ENCODE results near the gene ELMOD1. TPM values are rescaled to one million over a fixed set of nuclear protein-coding genes. Genes with fewer than 3 reads are reported as not detected.

The ELMOD1 gene
- total RNA-seq, 4 donors from 2014 or later = 0.16 to 0.27 TPM; not detected in 2

- H3K36me3 ChIP-seq = no peaks in the 10 kb centered on the region
- in situ Hi-C loops (cut with MboI; ENCODE audit: low pct_ligation_motif_present in 1 of 4, low pct_unique_long_range_greater_than_20kb in 1 of 4, low sequenced_read_pairs in 3 of 4) = no loop called here
- WGBS, 2 donors (ENCODE audit: low coverage in 1 of 2) = 28 to 36% methylated on average over 8 to 12 of the region's 12 CpGs
- intact Hi-C loops (cut with DNase I; ENCODE audit: low total_unique reads) = no loop called here
- TF ChIP-seq CTCF (IDR thresholded peaks at IDR 0.05) (no peak), POLR2A (IDR thresholded peaks at IDR 0.05) (no peak), POLR2AphosphoS5 (IDR thresholded peaks at IDR 0.05) (no peak), EP300 (IDR thresholded peaks at IDR 0.05; ENCODE audit: low read depth) (no peak)
- no peaks in the 10 kb centered on the region for H3K27me3 ChIP-seq
- DNase-seq = no peak
- H3K9me3 ChIP-seq = no peaks in the 10 kb centered on the region
- no peaks in the 10 kb centered on the region for H3K4me1 ChIP-seq
- no peak within 1 kb of the TSS for H3K27ac ChIP-seq
- H3K4me3 ChIP-seq = no peak within 1 kb of the TSS
These were observed 121.2 kb downstream of the ELMOD1 start, which contains the start of gene SLN for GRCh38 chr11:107711861-107712755. Gene SLN (minus strand): TSS chr11:107712056.

DNA sequence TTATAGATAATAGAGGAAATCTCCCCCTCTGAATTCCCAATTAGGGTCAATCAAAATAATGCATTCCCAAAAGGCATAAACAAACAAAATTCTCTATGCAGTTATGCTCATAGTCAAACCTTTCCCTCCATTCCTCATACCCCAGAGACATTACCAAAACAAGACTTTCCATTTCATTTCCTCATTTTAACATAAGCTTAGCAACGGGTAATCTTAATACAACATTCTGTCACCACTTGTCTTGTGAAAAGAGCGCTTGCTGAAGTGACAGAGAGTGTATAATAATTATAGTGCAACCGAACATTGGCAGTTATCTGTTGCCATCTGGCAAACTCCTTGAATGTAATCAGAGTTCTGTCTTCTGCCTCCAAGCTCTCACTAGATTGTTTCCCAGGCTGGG, 122.1 kb downstream of the ELMOD1 start:
- WGBS, 2 donors (ENCODE audit: low coverage in 1 of 2) = 38 to 42% methylated on average over 3 of the region's 3 CpGs
- intact Hi-C loops (cut with DNase I; ENCODE audit: low total_unique reads) (no loop called here), in situ Hi-C loops (cut with MboI; ENCODE audit: low pct_ligation_motif_present in 1 of 4, low pct_unique_long_range_greater_than_20kb in 1 of 4, low sequenced_read_pairs in 3 of 4) (no loop called here)
- Histone ChIP-seq H3K27me3 (no peaks in the 10 kb centered on the region), H3K4me1 (no peaks in the 10 kb centered on the region), H3K4me3 (no peak overlapping the region), H3K36me3 (no peaks in the 10 kb centered on the region), H3K27ac (no peak overlapping the region), H3K9me3 (no peaks in the 10 kb centered on the region)
- no peak for TF ChIP-seq POLR2A (IDR thresholded peaks at IDR 0.05)
- TF ChIP-seq EP300 (IDR thresholded peaks at IDR 0.05; ENCODE audit: low read depth) = no peak
- no peak for TF ChIP-seq CTCF (IDR thresholded peaks at IDR 0.05)
- no peak for TF ChIP-seq POLR2AphosphoS5 (IDR thresholded peaks at IDR 0.05)
- DNase-seq = no peak

Other genes starting within 250 kb of the ELMOD1 start
- gene CWF19L2, start 133.3 kb upstream of the ELMOD1 start, total RNA-seq = 10 to 100 TPM in 3 of 4 donors, 1 to 10 TPM in 1; 6.0 to 23.5 (median 14.8) TPM
- 1 to 10 TPM in 3 of 4 donors, under 1 TPM in 1; 0.60 to 5.6 (median 3.9) TPM for gene ALKBH8, start 25.4 kb upstream of the ELMOD1 start, total RNA-seq
- under 1 TPM in 1 of 4 donors, not detected in 3; 0.96 TPM for gene SLN, start 120.9 kb downstream of the ELMOD1 start, total RNA-seq